Epithelial cell of proximal tubule (primary cell): ENCODE measurements around the gene FADS1. TPM values are rescaled to one million over a fixed set of nuclear protein-coding genes. Genes with fewer than 3 reads are reported as not detected.

Experiments
- DNase-seq: peaks from one replicate; pipeline ENCODE4 v3.0.0-alpha.2; 2011; ENCODE audit warnings: low read depth
- H3K4me3 ChIP-seq: 2 replicates; pipeline ENCODE4 v1.5.1; 2011; ENCODE audit warnings: low read depth, mild to moderate bottlenecking, low read length
- CTCF ChIP-seq: conservative IDR thresholded peaks from 2 replicates; pipeline ENCODE4 v1.5.1; 2012; ENCODE audit warnings: low read depth, mild to moderate bottlenecking, low read length
- total RNA-seq: library from RNA; depleted of rRNA; stranded (reverse); fragments of >200 nt; gene quantifications from 2 replicates; pipeline ENCODE4 v1.2.3, GENCODE V29; 2015

Gene FADS1
- total RNA-seq, 1 donor from 2014 or later: 64.6 TPM

DNA sequence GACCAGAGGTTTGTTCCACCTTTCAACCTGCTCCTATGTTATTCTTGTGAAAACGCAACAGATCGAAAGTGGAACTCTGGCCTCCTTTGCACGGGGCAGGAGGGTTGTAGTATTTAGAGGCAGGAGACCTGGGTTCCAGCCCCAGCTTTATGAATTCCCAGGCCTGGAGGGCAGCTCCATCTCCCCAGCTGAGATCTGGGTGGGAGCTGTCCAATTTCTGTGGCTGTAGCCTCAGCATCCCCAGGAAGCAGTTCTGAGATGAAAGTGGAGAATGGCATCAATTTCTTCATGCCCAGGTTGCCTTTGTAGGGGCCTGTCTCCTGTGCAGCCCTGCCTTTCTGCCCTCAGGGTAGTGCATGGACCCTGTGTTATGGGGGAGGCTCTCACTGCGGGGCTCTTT, 15.4 kb upstream of the FADS1 start:
- TF ChIP-seq CTCF: no peak
- DNase-seq: no peak
- no peak overlapping the region for H3K4me3 ChIP-seq

GRCh38 chr11:61830237-61831105, 13.7 kb upstream of the FADS1 start:
- no peak for TF ChIP-seq CTCF
- DNase-seq: no peak
- peak overlapping the region; percentile 92 for H3K4me3 ChIP-seq

- no peak for TF ChIP-seq CTCF
- H3K4me3 ChIP-seq: peak overlapping the region; percentile 92
- DNase-seq: no peak
These were observed 13.0 kb upstream of the FADS1 start for GRCh38 chr11:61829806-61830205.

- no peak for DNase-seq
- H3K4me3 ChIP-seq: peak overlapping the region; percentile 92
- peak; percentile 48 for TF ChIP-seq CTCF
These were observed 12.0 kb upstream of the FADS1 start for GRCh38 chr11:61828629-61829407.

GRCh38 chr11:61828379-61828628, 11.5 kb upstream of the FADS1 start:
- TF ChIP-seq CTCF: no peak
- H3K4me3 ChIP-seq: peak overlapping the region; percentile 92
- DNase-seq: no peak

DNA sequence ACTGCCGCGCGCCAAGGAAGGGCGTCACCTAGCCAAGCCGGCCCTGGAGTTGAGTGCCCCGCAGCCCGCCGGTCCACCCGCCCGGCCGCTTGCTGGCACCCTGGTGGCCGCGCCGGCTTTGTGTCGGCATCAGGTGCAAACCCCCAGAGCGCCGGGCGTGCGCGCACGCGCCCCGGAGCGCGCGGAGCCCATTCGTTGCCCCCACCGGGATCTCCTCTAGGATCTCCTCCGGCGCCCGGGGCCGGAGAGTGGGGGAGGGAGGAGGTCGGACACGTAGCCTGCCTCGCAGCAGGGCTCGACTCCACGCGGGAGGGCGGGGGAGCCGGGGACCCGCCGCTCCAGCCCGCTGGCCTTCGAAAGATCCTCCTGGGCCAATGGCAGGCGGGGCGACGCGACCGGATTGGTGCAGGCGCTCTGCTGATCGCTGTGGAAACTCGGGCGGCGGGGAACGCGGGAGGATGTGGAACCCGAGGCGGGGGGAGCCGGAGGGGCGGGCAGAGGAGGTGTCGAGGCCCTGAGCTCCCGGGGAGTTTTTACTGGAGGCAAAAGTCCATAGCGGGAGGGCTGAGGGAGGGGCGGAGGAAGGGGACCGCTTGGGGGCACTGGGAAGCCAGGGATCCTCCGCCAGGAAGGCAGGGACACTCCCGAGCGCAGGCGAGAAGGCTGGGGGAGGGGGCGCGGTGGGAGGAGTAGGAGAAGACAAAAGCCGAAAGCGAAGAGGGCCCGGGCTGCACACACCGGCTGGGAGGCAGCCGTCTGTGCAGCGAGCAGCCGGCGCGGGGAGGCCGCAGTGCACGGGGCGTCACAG, 11.0 kb upstream of the FADS1 start, which contains the start of gene FADS2:
TSS of gene FADS2 (plus strand) at position 730 of the 808 bp plus-strand sequence. CDS start 91 bp downstream, outside the sequence.
- H3K4me3 ChIP-seq: peak within 1 kb of the TSS; percentile 92
- TF ChIP-seq CTCF: no peak
- no peak for DNase-seq
